Temporal lobe (tissue), 2 donors: ENCODE results near the gene ISLR2. TPM values are rescaled to one million over a fixed set of nuclear protein-coding genes. Genes with fewer than 3 reads are reported as not detected.

Experiments
- small RNA-seq: library from RNA; depleted of rRNA; stranded (forward); fragments of <200 nt; gene quantifications from one replicate; pipeline ENCODE3, GENCODE V24; 2014; ENCODE audit warnings: low replicate concordance
- total RNA-seq: library from RNA; depleted of rRNA; stranded (reverse); fragments of >200 nt; gene quantifications from one replicate; pipeline ENCODE4 v1.2.3, GENCODE V29; 2014

ISLR2 gene
- total RNA-seq, 1 donor from 2014 or later, result 176 TPM

Small RNAs within 50 kb of the gene (small RNA-seq; reads per million reads assigned to genes)
- gene RF00017, result not detected

Other genes starting within 250 kb of the ISLR2 start
- 3.0 TPM for gene LOXL1, start 204.1 kb upstream of the ISLR2 start, total RNA-seq
- 30.2 TPM for gene STOML1, start 138.3 kb upstream of the ISLR2 start, total RNA-seq
- gene PML, start 135.9 kb upstream of the ISLR2 start, total RNA-seq, result 14.0 TPM
- not detected for gene GOLGA6A, start 48.0 kb upstream of the ISLR2 start, total RNA-seq
- gene ISLR, start 43.1 kb downstream of the ISLR2 start, total RNA-seq, result 12.0 TPM
- gene STRA6, start 72.2 kb downstream of the ISLR2 start, total RNA-seq, result 4.4 TPM
- 0.25 TPM for gene CCDC33, start 105.7 kb downstream of the ISLR2 start, total RNA-seq
- not detected for gene CYP11A1, start 237.1 kb downstream of the ISLR2 start, total RNA-seq